H1 (cell line): Measurements from ENCODE around the gene SUPT7L. TPM values are rescaled to one million over a fixed set of nuclear protein-coding genes. Genes with fewer than 3 reads are reported as not detected.

Experiments used
- polyA plus RNA-seq, 7 experiments: library from polyadenylated mRNA; depleted of rRNA in 3 of 7; stranded (reverse) in 5 of 7; unstranded in 2 of 7; fragments of >200 nt in 5 of 7; fragments of 200-250 nt in 2 of 7; gene quantifications; 1 replicate in 5 of 7; 2 replicates in 1 of 7; 4 replicates in 1 of 7; pipeline versions ENCODE4 v1.2.1 to v1.2.3, GENCODE V29; 2011 to 2013; ENCODE audit warnings: missing spikeins in 2 of 7, mixed read lengths in 2 of 7
- small RNA-seq: library from polyadenylated mRNA; stranded (forward); fragments of <200 nt; extraction: miRNeasy Mini kit (QIAGEN cat#:217004); gene quantifications from one replicate; pipeline ENCODE3, GENCODE V24; 2013; ENCODE audit not compliant: insufficient read depth
- total RNA-seq: library from RNA; stranded (reverse); fragmentation: NEBNext Ultra II Directional; extraction: Animal tissue kit (Norgen Biotek cat#: 25700); gene quantifications from 2 replicates; pipeline ENCODE4 v1.2.1, GENCODE V29; 2021

The SUPT7L gene
- total and polyA plus RNA-seq, 2 of the 8 experiments (the other 6 are each of a cell fraction or from before 2014, with no cell fraction given): 22.2 to 26.6 TPM

Small RNAs within 50 kb of the gene (small RNA-seq; reads per million reads assigned to genes)
- not detected for gene RF00340

Other genes with a start within 250 kb of the SUPT7L start
- 115 TPM in 2 replicates for gene NRBP1, start 235.0 kb downstream of the SUPT7L start, total RNA-seq
- gene NRBP1, start 235.0 kb downstream of the SUPT7L start, polyA plus RNA-seq (2011; rRNA removed): 137 and 145 TPM in 2 replicates
- gene KRTCAP3, start 221.2 kb downstream of the SUPT7L start, total RNA-seq: 50.1 and 55.4 TPM in 2 replicates
- 72.5 and 114 TPM in 2 replicates for gene KRTCAP3, start 221.2 kb downstream of the SUPT7L start, polyA plus RNA-seq (2011; rRNA removed)
- gene IFT172, start 173.9 kb downstream of the SUPT7L start, total RNA-seq: 14.0 and 15.9 TPM in 2 replicates
- 12.9 and 13.5 TPM in 2 replicates for gene IFT172, start 173.9 kb downstream of the SUPT7L start, polyA plus RNA-seq (2011; rRNA removed)
- 13.4 and 14.7 TPM in 2 replicates for gene FNDC4, start 168.4 kb downstream of the SUPT7L start, total RNA-seq
- gene FNDC4, start 168.4 kb downstream of the SUPT7L start, polyA plus RNA-seq (2011; rRNA removed): 14.0 and 14.1 TPM in 2 replicates
- 0.57 and 1.2 TPM in 2 replicates for gene GCKR, start 166.8 kb downstream of the SUPT7L start, total RNA-seq
- 0.30 and 0.33 TPM in 2 replicates for gene GCKR, start 166.8 kb downstream of the SUPT7L start, polyA plus RNA-seq (2011; rRNA removed)
- 37.9 and 39.2 TPM in 2 replicates for gene ZNF512, start 80.6 kb downstream of the SUPT7L start, total RNA-seq
- gene ZNF512, start 80.6 kb downstream of the SUPT7L start, polyA plus RNA-seq (2011; rRNA removed): 13.1 and 17.6 TPM in 2 replicates
- 1.5 and 2.0 TPM in 2 replicates for gene CCDC121, start 34.6 kb downstream of the SUPT7L start, total RNA-seq
- 0.68 and 0.94 TPM in 2 replicates for gene CCDC121, start 34.6 kb downstream of the SUPT7L start, polyA plus RNA-seq (2011; rRNA removed)
- 35.3 and 43.5 TPM in 2 replicates for gene GPN1, start 34.6 kb downstream of the SUPT7L start, total RNA-seq
- 27.6 and 38.7 TPM in 2 replicates for gene GPN1, start 34.6 kb downstream of the SUPT7L start, polyA plus RNA-seq (2011; rRNA removed)
- gene SLC4A1AP, start 275 bp upstream of the SUPT7L start, total RNA-seq: 18.4 and 18.8 TPM in 2 replicates
- gene SLC4A1AP, start 275 bp upstream of the SUPT7L start, polyA plus RNA-seq (2011; rRNA removed): 8.1 and 8.3 TPM in 2 replicates
- 62.9 and 68.9 TPM in 2 replicates for gene MRPL33, start 108.1 kb upstream of the SUPT7L start, total RNA-seq
- 9.5 and 24.3 TPM in 2 replicates for gene MRPL33, start 108.1 kb upstream of the SUPT7L start, polyA plus RNA-seq (2011; rRNA removed)
- gene RBKS, start 226.8 kb upstream of the SUPT7L start, total RNA-seq: 0.75 and 1.1 TPM in 2 replicates
- 1.3 and 1.5 TPM in 2 replicates for gene RBKS, start 226.8 kb upstream of the SUPT7L start, polyA plus RNA-seq (2011; rRNA removed)
- gene BABAM2, start 227.1 kb upstream of the SUPT7L start, total RNA-seq: 20.1 and 20.9 TPM in 2 replicates
- gene BABAM2, start 227.1 kb upstream of the SUPT7L start, polyA plus RNA-seq (2011; rRNA removed): 12.1 and 15.8 TPM in 2 replicates